Muscle of arm (tissue), 12 donors: Measurements from ENCODE around the gene CHD1. TPM values are rescaled to one million over a fixed set of nuclear protein-coding genes. Genes with fewer than 3 reads are reported as not detected.

Source experiments
- DNase-seq: peaks from one replicate; pipeline ENCODE4 v3.0.0-alpha.2; 2013
- polyA plus RNA-seq, 12 donors: library from polyadenylated mRNA; unstranded; fragments of 120-200 nt; gene quantifications; one replicate each; pipeline ENCODE4 v1.2.1, GENCODE V29; 2013; ENCODE audit not compliant: insufficient read length in 12 of 12

The CHD1 gene
- polyA plus RNA-seq, 12 donors = 23.0 to 81.1 (median 37.8) TPM; not detected in 1

GRCh38 chr5:98825582-98826375 is 103.0 kb downstream of the CHD1 start:
- DNase-seq = no peak

GRCh38 chr5:98816582-98817222 is 112.1 kb downstream of the CHD1 start:
- DNase-seq = no peak

- no peak for DNase-seq
Observed at GRCh38 chr5:98813755-98814154, 115.1 kb downstream of the CHD1 start.

GRCh38 chr5:98810206-98810605 is 118.6 kb downstream of the CHD1 start:
- no peak for DNase-seq

GRCh38 chr5:98807806-98808205 is 121.0 kb downstream of the CHD1 start:
- DNase-seq = no peak

- no peak for DNase-seq
Observed at GRCh38 chr5:98805070-98805469, 123.7 kb downstream of the CHD1 start.

- DNase-seq = no peak
Observed at GRCh38 chr5:98804066-98804465, 124.7 kb downstream of the CHD1 start.

Other genes with a start within 250 kb of the CHD1 start
- 10 to 100 TPM in 11 of 12 donors, not detected in 1; 46.1 to 91.6 (median 57.4) TPM for gene RGMB, start 155.3 kb downstream of the CHD1 start, polyA plus RNA-seq